Neutrophil (primary cell): Measurements from ENCODE around the gene DOCK8.

ENCODE experiments used
- H3K27ac ChIP-seq: fragments of 200-600 bp; sonication (generic); 2 replicates; pipeline ENCODE4 v1.5.1; 2016; ENCODE audit warnings: mild to moderate bottlenecking, moderate library complexity
- H3K27me3 ChIP-seq: fragments of 200-600 bp; sonication (generic); 2 replicates; pipeline ENCODE4 v1.6.0; 2016; ENCODE audit warnings: mild to moderate bottlenecking
- H3K36me3 ChIP-seq: fragments of 200-600 bp; sonication (generic); 2 replicates; pipeline ENCODE4 v1.5.1; 2017
- H3K4me1 ChIP-seq, 2 experiments: fragments of 200-600 bp in 1 of 2; sonication (generic) in 1 of 2; 1 replicate in 1 of 2; 2 replicates in 1 of 2; pipeline versions ENCODE4 v1.5.1 to v1.6.1; 2013 to 2016; ENCODE audit warnings: low read depth in 1 of 2, low read length in 1 of 2, mild to moderate bottlenecking in 1 of 2, moderate library complexity in 1 of 2; ENCODE audit not compliant: control insufficient read depth in 1 of 2, insufficient read depth in 1 of 2
- H3K4me3 ChIP-seq, 2 experiments: fragments of 200-600 bp in 1 of 2; sonication (generic) in 1 of 2; 1 replicate in 1 of 2; 2 replicates in 1 of 2; pipeline ENCODE4 v1.5.1; 2013 to 2016; ENCODE audit warnings: low read depth in 1 of 2, low read length in 1 of 2, mild to moderate bottlenecking in 1 of 2, moderate library complexity in 1 of 2
- H3K9me3 ChIP-seq: fragments of 200-600 bp; sonication (generic); 2 replicates; pipeline ENCODE4 v1.5.1; 2016
- CTCF ChIP-seq: fragments of 200-600 bp; sonication (generic); IDR thresholded peaks from 2 replicates; pipeline ENCODE4 v1.5.1; 2016; ENCODE audit warnings: antibody characterized with exemption

DOCK8 gene

GRCh38 chr9:269081-269711, 54.5 kb downstream of the DOCK8 start:
- H3K27me3 ChIP-seq, result no peaks in the 10 kb centered on the region
- TF ChIP-seq CTCF, result no peak
- peak overlapping the region; percentile 15 to 54 for H3K4me3 ChIP-seq
- peaks cover 86 to 96% of the 10 kb centered on the region in 2 experiments for H3K4me1 ChIP-seq
- H3K27ac ChIP-seq, result peak overlapping the region; percentile 99
- no peaks in the 10 kb centered on the region for H3K9me3 ChIP-seq
- peaks cover 4% of the 10 kb centered on the region for H3K36me3 ChIP-seq

- H3K4me1 ChIP-seq, result peaks cover 97 to 98% of the 10 kb centered on the region in 2 experiments
- H3K9me3 ChIP-seq, result no peaks in the 10 kb centered on the region
- H3K4me3 ChIP-seq, result peak overlapping the region; percentile 46 to 57
- peak overlapping the region; percentile 99 for H3K27ac ChIP-seq
- no peaks in the 10 kb centered on the region for H3K27me3 ChIP-seq
- peaks cover 10% of the 10 kb centered on the region for H3K36me3 ChIP-seq
- TF ChIP-seq CTCF, result no peak
Measured at GRCh38 chr9:270657-271237, 56.1 kb downstream of the DOCK8 start.

- no peaks in the 10 kb centered on the region for H3K27me3 ChIP-seq
- peaks cover 95% of the 10 kb centered on the region in 2 experiments for H3K4me1 ChIP-seq
- peak overlapping the region; percentile 55 to 57 for H3K4me3 ChIP-seq
- peak; percentile 38 for TF ChIP-seq CTCF
- no peaks in the 10 kb centered on the region for H3K9me3 ChIP-seq
- peak overlapping the region; percentile 99 for H3K27ac ChIP-seq
- H3K36me3 ChIP-seq, result peaks cover 27% of the 10 kb centered on the region
Measured at GRCh38 chr9:272251-273213, 57.9 kb downstream of the DOCK8 start.

- no peaks in the 10 kb centered on the region for H3K27me3 ChIP-seq
Measured at GRCh38 chr9:274406-274805, 59.7 kb downstream of the DOCK8 start.

More at GRCh38 chr9:274406-274805, 59.7 kb downstream of the DOCK8 start:
- peaks cover 42% of the 10 kb centered on the region for H3K36me3 ChIP-seq
- peak overlapping the region; percentile 99 for H3K27ac ChIP-seq
- H3K4me1 ChIP-seq, result peaks cover 87 to 95% of the 10 kb centered on the region in 2 experiments
- H3K9me3 ChIP-seq, result no peaks in the 10 kb centered on the region
- no peak for TF ChIP-seq CTCF
- peak overlapping the region; percentile 55 to 57 for H3K4me3 ChIP-seq
